KBM-7 (cell line): Measurements from ENCODE around the gene B9D2.

Experiments
- DNase-seq: peaks from one replicate; pipeline ENCODE4 v3.0.0-alpha.2; 2015
- in situ Hi-C: fragments of 300-500 bp; cut with MboI; formaldehyde crosslinking; loops from 2 replicates; pipeline ENCODE4 v1.14.3; 2020; ENCODE audit warnings: low sequenced_read_pairs, low pct_unique_long_range_greater_than_20kb, mixed read lengths

B9D2 gene

DNA sequence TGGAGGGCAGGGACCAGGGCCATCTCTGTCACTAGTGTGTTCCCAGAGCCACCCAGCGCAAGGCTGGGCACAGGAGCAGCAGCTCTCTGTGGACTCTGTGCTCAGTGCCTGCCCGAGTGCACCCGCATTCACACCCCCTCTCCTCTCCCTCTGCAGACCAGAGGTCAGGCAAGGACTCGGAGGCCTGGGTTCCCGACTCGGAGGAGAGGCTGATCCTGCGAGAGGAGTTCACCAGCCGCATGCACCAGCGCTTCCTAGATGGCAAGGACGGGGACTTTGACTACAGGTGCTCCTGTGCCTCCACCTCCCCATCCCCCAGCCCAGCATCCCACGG lies 43.8 kb downstream of the B9D2 start:
- in situ Hi-C loops: no loop called here

DNA sequence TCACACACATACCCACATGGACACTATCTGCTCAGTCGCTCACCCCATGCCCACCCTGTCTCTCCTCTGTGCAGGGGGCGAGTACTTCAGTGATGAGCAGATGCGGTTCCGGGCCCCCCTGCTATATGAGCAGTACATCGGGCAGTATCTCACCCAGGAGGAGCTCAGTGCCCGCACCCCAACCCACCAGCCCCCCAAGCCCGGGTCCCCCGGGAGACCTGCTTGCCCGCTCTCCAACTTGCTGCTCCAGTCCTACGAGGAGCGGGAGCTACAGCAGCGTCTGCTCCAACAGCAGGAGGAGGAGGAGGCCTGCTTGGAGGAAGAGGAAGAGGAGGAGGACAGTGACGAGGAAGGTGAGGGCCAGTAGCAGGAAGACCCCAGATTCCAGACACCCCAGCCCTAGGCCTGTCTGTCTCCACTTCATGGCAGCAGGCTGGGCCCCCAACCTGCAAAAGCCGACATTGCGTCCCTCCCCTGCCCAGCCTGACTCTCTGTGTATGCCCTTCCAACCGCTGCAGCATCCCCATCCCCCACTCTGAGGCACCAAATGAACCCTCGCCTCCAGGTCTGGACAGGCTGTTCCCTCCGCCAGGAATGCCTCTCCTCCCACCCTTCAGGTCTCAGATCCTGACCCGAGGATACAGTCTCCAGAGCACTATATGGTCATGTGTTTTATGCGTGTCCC lies 44.3 kb downstream of the B9D2 start:
- in situ Hi-C loops: no loop called here
- no peak for DNase-seq

More for the DNA sequence above, 43.8 kb downstream of the B9D2 start:
- DNase-seq: no peak

DNA sequence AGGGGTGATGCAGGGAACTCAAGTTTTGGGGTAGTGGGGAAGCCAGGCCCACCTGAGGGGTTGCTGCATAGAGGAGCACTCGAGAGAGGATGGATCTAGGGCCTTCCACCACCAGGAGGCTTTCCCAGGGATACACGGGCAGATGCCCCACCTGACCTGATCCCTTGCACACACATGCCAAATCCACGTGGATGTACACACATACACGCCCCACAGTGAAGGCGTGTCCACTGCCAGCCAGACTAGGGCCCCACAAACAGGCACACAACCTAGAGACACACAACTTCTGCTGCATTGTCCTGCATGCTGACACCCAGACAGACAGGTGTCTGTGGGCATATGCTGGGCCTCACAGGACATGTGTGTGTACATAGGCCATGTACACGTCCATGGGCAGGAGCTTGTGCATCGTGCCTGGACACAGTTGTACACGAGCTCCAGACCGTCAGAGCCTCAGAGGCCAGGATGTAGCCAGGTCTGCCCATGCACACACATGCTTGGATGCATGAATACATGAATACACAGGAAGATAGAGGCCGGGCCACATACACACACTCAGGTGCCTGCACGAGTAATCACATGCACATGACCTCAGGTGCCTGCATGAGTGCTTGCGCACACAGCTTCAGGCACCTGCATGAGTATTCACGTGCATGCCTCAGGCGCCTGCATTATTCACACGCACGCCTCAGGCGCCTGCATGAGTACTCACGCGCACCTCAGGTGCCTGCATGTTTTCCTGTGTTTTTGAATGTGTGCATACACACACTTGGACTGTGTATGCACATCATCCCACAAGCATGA lies 45.1 kb downstream of the B9D2 start:
- in situ Hi-C loops: no loop called here
- DNase-seq: no peak

GRCh38 chr19:41316306-41316920 lies 47.5 kb downstream of the B9D2 start:
- DNase-seq: no peak
- in situ Hi-C loops: no loop called here

DNA sequence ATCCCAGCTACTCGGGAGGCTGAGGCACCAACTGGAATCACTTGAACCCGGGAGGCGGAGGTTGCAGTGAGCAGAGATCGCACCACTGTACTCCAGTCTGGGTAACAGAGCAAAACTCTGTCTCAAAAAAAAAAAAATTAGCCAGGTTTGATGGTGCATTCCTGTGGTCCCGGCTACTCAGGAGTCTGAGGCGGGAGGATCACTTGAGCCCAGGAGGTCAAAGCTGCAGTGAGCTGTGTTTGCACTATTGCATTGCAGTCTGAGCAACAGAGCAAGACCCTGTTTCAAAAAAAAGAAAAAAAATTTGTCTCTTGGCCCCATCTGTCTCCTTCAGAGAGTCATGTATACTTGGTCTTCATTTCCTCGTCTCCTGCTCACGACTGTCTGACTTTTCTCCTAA lies 52.3 kb downstream of the B9D2 start:
- in situ Hi-C loops: no loop called here
- DNase-seq: no peak

DNA sequence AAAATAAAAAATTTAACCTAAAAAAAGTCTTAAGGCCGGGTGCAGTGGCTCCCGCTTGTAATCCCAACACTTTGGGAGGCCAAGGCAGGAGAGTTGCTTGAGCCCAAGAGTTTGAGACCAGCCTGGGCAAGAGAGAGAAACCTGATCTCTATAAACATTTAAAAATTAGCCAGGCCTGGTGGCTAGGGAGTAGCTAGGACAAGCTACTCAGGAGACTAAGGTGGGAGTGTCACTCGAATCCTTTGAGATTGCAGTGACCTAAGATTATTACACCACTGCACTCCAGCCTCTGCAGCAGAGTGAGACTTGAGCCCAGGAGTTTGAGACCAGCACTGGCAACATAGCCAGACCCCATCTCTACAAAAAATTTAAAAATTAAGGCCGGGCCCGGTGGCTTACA lies 52.9 kb downstream of the B9D2 start:
- DNase-seq: no peak
- in situ Hi-C loops: no loop called here

- peak; percentile 88 for DNase-seq
- in situ Hi-C loops: no loop called here
These were observed 53.7 kb downstream of the B9D2 start, which contains the start of gene CCDC97 for GRCh38 chr19:41310033-41310831. Gene CCDC97 (plus strand): TSS chr19:41310172. CDS start chr19:41310311, 139 bp downstream.

DNA sequence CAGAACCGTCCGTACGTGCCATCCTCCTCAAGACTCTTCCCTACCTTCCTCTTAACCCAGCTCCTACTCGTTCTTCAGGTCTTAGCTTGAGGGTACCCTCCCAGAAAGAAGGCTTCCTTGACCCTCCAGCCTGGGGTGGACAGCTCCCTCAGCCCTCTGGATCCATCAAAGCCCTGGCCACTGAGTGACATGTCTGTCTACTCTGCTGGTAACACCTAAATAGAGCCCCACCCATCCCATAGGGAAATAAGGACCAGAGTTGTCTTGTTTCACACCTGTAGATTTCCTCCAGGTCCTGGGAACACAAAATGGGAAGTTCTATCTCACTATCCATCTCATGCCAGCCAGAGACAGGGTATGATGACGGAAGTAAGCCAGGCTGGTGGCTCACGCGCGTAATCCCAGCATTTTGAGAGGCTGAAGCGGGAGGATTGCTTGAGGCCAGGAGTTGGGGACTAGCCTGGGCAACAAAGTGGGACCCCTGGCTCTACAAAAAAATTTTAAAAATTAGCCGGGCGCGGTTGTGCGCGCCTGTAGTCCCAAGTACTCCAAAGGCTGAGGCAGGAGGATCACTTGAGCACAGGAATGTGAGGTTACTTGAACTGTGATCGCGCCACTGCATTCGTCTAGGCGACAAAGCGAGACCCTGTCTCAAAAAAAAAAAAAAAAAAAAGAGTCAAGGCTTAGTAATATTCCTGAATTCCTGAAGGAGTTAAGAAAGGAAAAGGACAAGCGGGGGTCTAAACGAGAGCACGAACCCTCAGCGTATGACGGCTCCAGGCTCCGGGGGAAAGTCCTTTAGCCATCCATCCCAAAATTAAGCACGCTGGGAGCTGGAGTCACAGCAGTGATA lies 54.5 kb downstream of the B9D2 start:
- in situ Hi-C loops: no loop called here
- DNase-seq: no peak

DNA sequence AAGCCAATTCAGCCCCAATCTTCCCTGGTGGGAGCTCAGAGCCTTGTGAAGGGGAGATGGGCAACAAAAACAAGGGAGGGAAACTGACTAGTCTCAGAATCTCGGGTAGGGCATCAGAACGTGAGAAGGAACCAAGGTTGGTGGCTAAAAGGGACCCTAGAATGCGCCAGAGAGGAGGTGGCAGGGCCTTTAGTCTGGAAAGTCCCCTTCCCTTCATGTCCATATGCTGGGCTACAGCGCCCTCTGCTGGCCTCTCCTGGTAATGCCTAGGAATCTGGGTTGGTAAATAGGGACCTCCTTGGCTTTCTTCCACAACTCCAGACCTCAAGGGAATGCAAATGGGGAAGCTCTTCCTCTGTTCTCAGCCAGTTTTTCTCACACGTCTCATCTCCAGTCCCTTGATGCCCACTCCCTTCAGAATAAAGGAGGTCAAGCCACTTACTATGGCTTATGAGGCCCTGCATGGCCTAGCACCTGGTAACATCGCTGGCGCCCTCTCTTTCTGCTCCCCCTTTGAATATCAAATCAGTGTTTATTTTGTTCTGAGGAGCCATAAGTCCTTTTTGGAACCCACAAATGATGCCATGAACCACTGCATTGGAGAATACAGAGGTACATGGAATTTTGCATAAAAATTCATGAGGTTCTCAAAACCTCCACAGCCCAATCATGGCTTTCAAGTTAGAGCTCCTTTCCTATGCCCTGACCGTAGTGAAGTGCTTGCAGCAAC lies 55.3 kb downstream of the B9D2 start:
- peak; percentile 91 for DNase-seq
- in situ Hi-C loops: no loop called here

GRCh38 chr19:41307954-41308449 lies 55.9 kb downstream of the B9D2 start:
- DNase-seq: no peak
- in situ Hi-C loops: no loop called here

DNA sequence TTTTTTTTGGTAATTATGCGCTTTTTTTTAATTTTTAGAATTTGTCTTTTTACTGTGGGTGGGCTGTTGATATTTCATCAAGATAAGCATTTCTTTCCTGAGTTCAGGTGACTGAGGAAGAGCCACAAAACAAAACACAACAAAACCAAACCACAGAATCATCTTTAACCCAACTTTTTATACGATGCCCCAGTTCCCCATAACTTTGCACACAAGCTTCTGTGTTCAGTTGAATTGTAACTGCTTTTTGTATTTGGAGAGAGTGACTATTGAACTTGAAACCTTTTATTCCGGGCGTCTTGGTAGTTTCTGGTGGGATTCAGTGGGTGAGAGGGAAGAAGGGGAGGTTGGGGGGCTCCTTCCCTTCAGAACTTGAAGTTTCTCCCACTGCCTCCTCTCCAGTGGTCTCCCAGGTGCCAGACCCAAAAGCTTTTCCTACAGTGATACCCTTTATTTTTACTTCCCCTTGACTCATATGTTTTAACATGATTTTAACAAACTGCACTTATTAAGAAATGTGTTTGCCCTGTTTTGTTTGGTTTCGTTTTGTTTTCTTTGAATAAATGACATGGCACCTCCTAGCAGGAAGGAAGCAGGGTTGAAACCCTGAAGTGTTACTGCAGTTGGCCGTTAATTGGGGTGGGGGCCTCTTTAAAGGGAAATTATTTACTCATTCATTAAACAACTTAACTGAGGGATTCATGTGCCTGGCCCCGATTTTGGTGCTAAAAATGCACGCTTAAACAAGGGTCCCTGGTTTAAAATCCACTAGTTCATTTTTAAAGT lies 56.7 kb downstream of the B9D2 start:
- in situ Hi-C loops: no loop called here
- DNase-seq: no peak

DNA sequence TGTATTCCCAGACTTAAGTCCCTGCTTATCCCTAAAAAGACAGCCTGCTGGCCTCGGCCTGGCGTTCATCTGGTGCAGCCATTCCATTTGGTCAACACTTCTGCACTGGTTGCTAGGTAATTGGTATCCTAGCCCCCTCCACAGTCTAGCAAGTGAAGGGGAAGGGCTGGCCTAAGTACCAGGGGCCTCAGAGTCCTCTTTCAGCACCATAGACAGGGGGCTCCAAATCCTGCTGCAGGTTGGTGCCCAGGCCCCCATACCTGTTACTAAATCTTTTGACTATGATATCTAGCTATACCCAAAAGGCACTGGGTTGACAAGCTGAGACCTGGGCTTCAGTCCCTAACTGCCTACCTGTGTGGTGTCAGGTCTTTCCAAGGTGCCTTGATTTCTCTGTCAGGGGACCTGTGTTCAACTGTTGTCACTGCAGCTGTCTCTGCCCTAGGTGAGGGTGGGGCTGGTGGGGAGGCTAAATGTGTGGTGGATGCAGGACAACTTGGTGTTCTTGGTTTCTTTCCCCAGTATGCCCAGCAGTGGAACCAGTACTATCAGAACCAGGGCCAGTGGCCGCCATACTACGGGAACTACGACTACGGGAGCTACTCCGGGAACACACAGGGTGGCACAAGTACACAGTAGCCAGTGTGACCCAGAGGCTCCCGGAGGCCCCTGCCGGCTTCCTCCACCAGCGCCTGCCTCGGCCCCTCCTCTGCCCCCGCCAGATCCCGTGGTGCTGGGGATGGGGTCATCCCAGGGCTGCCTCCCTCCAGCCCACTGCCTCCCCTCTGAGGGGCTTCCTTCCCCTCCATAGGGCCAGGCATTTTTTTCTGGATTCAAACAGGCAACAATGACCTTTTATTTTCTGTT lies 57.8 kb downstream of the B9D2 start:
- in situ Hi-C loops: no loop called here
- no peak for DNase-seq

- in situ Hi-C loops: no loop called here
These were observed 59.1 kb downstream of the B9D2 start for GRCh38 chr19:41304706-41305483.

More at GRCh38 chr19:41304706-41305483, 59.1 kb downstream of the B9D2 start:
- no peak for DNase-seq
